Measurements from ENCODE around the gene ADIPOR1. TPM values are rescaled to one million over a fixed set of nuclear protein-coding genes. Genes with fewer than 3 reads are reported as not detected.

The ADIPOR1 gene
- total RNA-seq, 5 donors from 2014 or later (not counting 1 experiment from before 2014, with no cell fraction given) = 50.3 to 70.1 (median 53.7) TPM

GRCh38 chr1:202951437-202951836, 6.7 kb downstream of the ADIPOR1 start:
- peaks cover 8 to 38% of the 10 kb centered on the region in 2 donors for H3K36me3 ChIP-seq (ENCODE audit: control insufficient read depth in 2 of 2, extremely low read depth in 1 of 2, insufficient read depth in 1 of 2, low read length in 1 of 2)
- ChIA-PET POLR2A (no interaction called here), CTCF (no interaction called here)
- DNase-seq (no peak), ATAC-seq (replicated peaks in 1 of 4) (no peak)
- H3K4me1 ChIP-seq (ENCODE audit: control insufficient read depth in 1 of 2, extremely low read depth in 1 of 2, insufficient read depth in 2 of 2, low read length in 2 of 2) = peaks cover 13 to 16% of the 10 kb centered on the region in 2 experiments
- H3K9me3 ChIP-seq = no peaks in the 10 kb centered on the region
- H3K27me3 ChIP-seq (replicated peaks in 1 of 2; ENCODE audit: control insufficient read depth in 2 of 2, extremely low read depth in 1 of 2, insufficient read depth in 2 of 2, low read length in 1 of 2) = no peaks in the 10 kb centered on the region
- no peak overlapping the region for H3K4me3 ChIP-seq (ENCODE audit: control insufficient read depth in 1 of 2, extremely low read depth in 1 of 2, low read length in 1 of 2)
- Mint-ChIP-seq H3K9me3 (no peaks in the 10 kb centered on the region), H3K27ac (peak overlapping the region; percentile 52 to 78), H3K4me3 (no peak overlapping the region), H3K27me3 (no peaks in the 10 kb centered on the region), H3K36me3 (peaks cover 28% of the 10 kb centered on the region), H3K4me1 (peaks cover 41 to 50% (median 49%) of the 10 kb centered on the region in 3 donors)
- WGBS (ENCODE audit: insufficient coverage) = no CpG with 5 or more reads among the region's 2 CpGs
- no peak overlapping the region for H3K27ac ChIP-seq (ENCODE audit: low read length)

- no peak overlapping the region for H3K27ac ChIP-seq (ENCODE audit: low read length)
- H3K4me3 ChIP-seq (ENCODE audit: control insufficient read depth in 1 of 2, extremely low read depth in 1 of 2, low read length in 1 of 2) = no peak overlapping the region
- no peak for DNase-seq
- no peak overlapping the region for H3K4me3 Mint-ChIP-seq
- ChIA-PET CTCF (interaction anchor here (0.6 to 1.3 kb wide), 5 partner anchors 9 to 271 kb away, joined by 3 to 7 read pairs (median 3); partner anchors contain the start of gene KLHL12 (in 1 of the 2)), POLR2A (no interaction called here)
- no peaks in the 10 kb centered on the region for H3K27me3 ChIP-seq (replicated peaks in 1 of 2; ENCODE audit: control insufficient read depth in 2 of 2, extremely low read depth in 1 of 2, insufficient read depth in 2 of 2, low read length in 1 of 2)
- ATAC-seq (replicated peaks in 1 of 4) = no peak
- peaks cover 59% of the 10 kb centered on the region for H3K36me3 Mint-ChIP-seq
- no peaks in the 10 kb centered on the region for H3K4me1 ChIP-seq (ENCODE audit: control insufficient read depth in 1 of 2, extremely low read depth in 1 of 2, insufficient read depth in 2 of 2, low read length in 2 of 2)
- no CpG with 5 or more reads among the region's 2 CpGs for WGBS (ENCODE audit: insufficient coverage)
- H3K4me1 Mint-ChIP-seq = no peaks in the 10 kb centered on the region
- H3K27ac Mint-ChIP-seq = no peak overlapping the region
- no peaks in the 10 kb centered on the region for H3K27me3 Mint-ChIP-seq
- H3K36me3 ChIP-seq (ENCODE audit: control insufficient read depth in 2 of 2, extremely low read depth in 1 of 2, insufficient read depth in 1 of 2, low read length in 1 of 2) = peaks cover 15 to 86% of the 10 kb centered on the region in 2 donors
- H3K9me3 Mint-ChIP-seq = no peaks in the 10 kb centered on the region
- H3K9me3 ChIP-seq = no peaks in the 10 kb centered on the region
Measured at GRCh38 chr1:202945483-202945882, 12.6 kb downstream of the ADIPOR1 start.

- H3K4me1 Mint-ChIP-seq = no peaks in the 10 kb centered on the region
- no peaks in the 10 kb centered on the region for H3K4me1 ChIP-seq (ENCODE audit: control insufficient read depth in 1 of 2, extremely low read depth in 1 of 2, insufficient read depth in 2 of 2, low read length in 2 of 2)
- ChIA-PET CTCF (interaction anchor here in 1 of 2 donors (1.3 to 1.4 kb wide), 2 partner anchors 10 to 17 kb away, joined by 3 to 6 read pairs; partner anchors contain the start of gene KLHL12), POLR2A (no interaction called here)
- H3K9me3 Mint-ChIP-seq = no peaks in the 10 kb centered on the region
- peaks cover 57% of the 10 kb centered on the region for H3K36me3 Mint-ChIP-seq
- H3K27ac ChIP-seq (ENCODE audit: low read length) = no peak overlapping the region
- no peak overlapping the region for H3K4me3 ChIP-seq (ENCODE audit: control insufficient read depth in 1 of 2, extremely low read depth in 1 of 2, low read length in 1 of 2)
- no peaks in the 10 kb centered on the region for H3K27me3 Mint-ChIP-seq
- ATAC-seq (replicated peaks in 1 of 4) (no peak), DNase-seq (no peak)
- H3K9me3 ChIP-seq = no peaks in the 10 kb centered on the region
- H3K36me3 ChIP-seq (ENCODE audit: control insufficient read depth in 2 of 2, extremely low read depth in 1 of 2, insufficient read depth in 1 of 2, low read length in 1 of 2) = peaks cover 15 to 81% of the 10 kb centered on the region in 2 donors
- H3K27me3 ChIP-seq (replicated peaks in 1 of 2; ENCODE audit: control insufficient read depth in 2 of 2, extremely low read depth in 1 of 2, insufficient read depth in 2 of 2, low read length in 1 of 2) = no peaks in the 10 kb centered on the region
- H3K27ac Mint-ChIP-seq = no peak overlapping the region
- H3K4me3 Mint-ChIP-seq = no peak overlapping the region
- 100% methylated on average over 3 of the region's 5 CpGs for WGBS (ENCODE audit: insufficient coverage)
Measured at GRCh38 chr1:202944438-202944921, 13.6 kb downstream of the ADIPOR1 start.

GRCh38 chr1:202942426-202942825, 15.7 kb downstream of the ADIPOR1 start:
- ChIA-PET POLR2A (interaction anchor here (0.5 to 0.6 kb wide), 2 partner anchors 14 to 15 kb away, joined by 5 to 7 read pairs; partner anchors contain the start of gene KLHL12 (in 1 of the 2)), CTCF (no interaction called here)
- Histone ChIP-seq H3K4me1 (ENCODE audit: control insufficient read depth in 1 of 2, extremely low read depth in 1 of 2, insufficient read depth in 2 of 2, low read length in 2 of 2) (no peaks in the 10 kb centered on the region), H3K9me3 (no peaks in the 10 kb centered on the region), H3K36me3 (ENCODE audit: control insufficient read depth in 2 of 2, extremely low read depth in 1 of 2, insufficient read depth in 1 of 2, low read length in 1 of 2) (peaks cover 7 to 64% of the 10 kb centered on the region in 2 donors), H3K4me3 (ENCODE audit: control insufficient read depth in 1 of 2, extremely low read depth in 1 of 2, low read length in 1 of 2) (no peak overlapping the region), H3K27me3 (replicated peaks in 1 of 2; ENCODE audit: control insufficient read depth in 2 of 2, extremely low read depth in 1 of 2, insufficient read depth in 2 of 2, low read length in 1 of 2) (no peaks in the 10 kb centered on the region), H3K27ac (ENCODE audit: low read length) (no peak overlapping the region)
- WGBS (ENCODE audit: insufficient coverage) = no CpG with 5 or more reads among the region's 1 CpG
- Mint-ChIP-seq H3K36me3 (peaks cover 50% of the 10 kb centered on the region), H3K27ac (no peak overlapping the region), H3K4me3 (no peak overlapping the region), H3K4me1 (no peaks in the 10 kb centered on the region), H3K27me3 (no peaks in the 10 kb centered on the region), H3K9me3 (no peaks in the 10 kb centered on the region)
- ATAC-seq (replicated peaks in 1 of 4) = no peak
- no peak for DNase-seq

GRCh38 chr1:202941372-202941771, 16.7 kb downstream of the ADIPOR1 start:
- no peak for DNase-seq
- no peak overlapping the region for H3K27ac ChIP-seq (ENCODE audit: low read length)
- H3K4me1 Mint-ChIP-seq = no peaks in the 10 kb centered on the region
- no peaks in the 10 kb centered on the region for H3K9me3 Mint-ChIP-seq
- no peaks in the 10 kb centered on the region for H3K4me1 ChIP-seq (ENCODE audit: control insufficient read depth in 1 of 2, extremely low read depth in 1 of 2, insufficient read depth in 2 of 2, low read length in 2 of 2)
- no peak overlapping the region for H3K4me3 Mint-ChIP-seq
- H3K36me3 ChIP-seq (ENCODE audit: control insufficient read depth in 2 of 2, extremely low read depth in 1 of 2, insufficient read depth in 1 of 2, low read length in 1 of 2) = peaks cover 7 to 61% of the 10 kb centered on the region in 2 donors
- ChIA-PET POLR2A (interaction anchor here in 1 of 2 donors (0.6 kb wide), 1 partner anchor 14 kb away, joined by 6 read pairs; the partner anchor contains the start of gene KLHL12), CTCF (no interaction called here)
- H3K36me3 Mint-ChIP-seq = peaks cover 48% of the 10 kb centered on the region
- no peak overlapping the region for H3K27ac Mint-ChIP-seq
- no peaks in the 10 kb centered on the region for H3K27me3 ChIP-seq (replicated peaks in 1 of 2; ENCODE audit: control insufficient read depth in 2 of 2, extremely low read depth in 1 of 2, insufficient read depth in 2 of 2, low read length in 1 of 2)
- H3K4me3 ChIP-seq (ENCODE audit: control insufficient read depth in 1 of 2, extremely low read depth in 1 of 2, low read length in 1 of 2) = no peak overlapping the region
- no peaks in the 10 kb centered on the region for H3K27me3 Mint-ChIP-seq
- 94% methylated on average over 3 of the region's 4 CpGs for whole genome bisulfite sequencing (ENCODE audit: insufficient coverage)
- H3K9me3 ChIP-seq = no peaks in the 10 kb centered on the region
- ATAC-seq (replicated peaks in 1 of 4) = no peak

GRCh38 chr1:202940561-202940960, 17.6 kb downstream of the ADIPOR1 start:
- H3K27me3 ChIP-seq (replicated peaks in 1 of 2; ENCODE audit: control insufficient read depth in 2 of 2, extremely low read depth in 1 of 2, insufficient read depth in 2 of 2, low read length in 1 of 2) = peaks cover 0 to 2% of the 10 kb centered on the region in 2 experiments
- H3K4me3 ChIP-seq (ENCODE audit: control insufficient read depth in 1 of 2, extremely low read depth in 1 of 2, low read length in 1 of 2) = no peak overlapping the region
- peaks cover 7 to 53% of the 10 kb centered on the region in 2 donors for H3K36me3 ChIP-seq (ENCODE audit: control insufficient read depth in 2 of 2, extremely low read depth in 1 of 2, insufficient read depth in 1 of 2, low read length in 1 of 2)
- DNase-seq (no peak), ATAC-seq (replicated peaks in 1 of 4) (no peak)
- Mint-ChIP-seq H3K4me1 (no peaks in the 10 kb centered on the region), H3K27ac (no peak overlapping the region), H3K27me3 (no peaks in the 10 kb centered on the region), H3K4me3 (no peak overlapping the region), H3K36me3 (peaks cover 43% of the 10 kb centered on the region), H3K9me3 (no peaks in the 10 kb centered on the region)
- ChIA-PET CTCF (no interaction called here), POLR2A (interaction anchor here (0.5 to 0.7 kb wide), 4 partner anchors 13 to 74 kb away, joined by 4 to 6 read pairs (median 5); partner anchors contain the start of gene KLHL12 (in 1 of the 2))
- H3K27ac ChIP-seq (ENCODE audit: low read length) = no peak overlapping the region
- H3K4me1 ChIP-seq (ENCODE audit: control insufficient read depth in 1 of 2, extremely low read depth in 1 of 2, insufficient read depth in 2 of 2, low read length in 2 of 2) = no peaks in the 10 kb centered on the region
- no peaks in the 10 kb centered on the region for H3K9me3 ChIP-seq

Measured in T-cell (primary cell).